GM12878 (cell line): Measurements from ENCODE around the gene GLIPR1L1. TPM values are rescaled to one million over a fixed set of nuclear protein-coding genes. Genes with fewer than 3 reads are reported as not detected.
A peak's percentile ranks its signal among the peaks of the same experiment; 100 is the strongest.

ENCODE experiments used
- ASH2L ChIP-seq: fragments of 300-600, 200-600 bp; sonication (generic); IDR thresholded peaks from 2 replicates; pipeline ENCODE4 v1.6.1; 2017; ENCODE audit warnings: low read depth, mild to moderate bottlenecking, borderline replicate concordance
- CBX5 ChIP-seq: sonication (generic); IDR thresholded peaks from 2 replicates; pipeline ENCODE4 v1.6.1; 2016; ENCODE audit warnings: low read depth, moderate library complexity, mild to moderate bottlenecking, inconsistent platforms
- CREM ChIP-seq: IDR thresholded peaks from 2 replicates; pipeline ENCODE4 v1.6.1; 2014; ENCODE audit warnings: antibody characterized with exemption, low read depth
- DPF2 ChIP-seq: fragments of 450-650 bp; IDR thresholded peaks from 2 replicates; pipeline ENCODE4 v1.6.1; 2017; ENCODE audit warnings: mild to moderate bottlenecking
- EED ChIP-seq: sonication (generic); IDR thresholded peaks from 2 replicates; pipeline ENCODE4 v1.6.1; 2016; ENCODE audit warnings: antibody characterized with exemption, low read depth
- ETV6 ChIP-seq, 2 experiments: fragments of 450-650 bp in 1 of 2; IDR thresholded peaks in 1 of 2; conservative IDR thresholded peaks in 1 of 2; 2 replicates each; pipeline ENCODE4 v1.6.1; 2014; ENCODE audit warnings: antibody characterized with exemption in 1 of 2, borderline replicate concordance in 1 of 2, low read depth in 1 of 2, mild to moderate bottlenecking in 1 of 2, moderate library complexity in 1 of 2
- HDAC2 ChIP-seq: fragments of 200-600 bp; sonication (generic); IDR thresholded peaks from 2 replicates; pipeline ENCODE4 v1.6.1; 2017
- NKRF ChIP-seq: fragments of 450-650 bp; conservative IDR thresholded peaks from 2 replicates; pipeline ENCODE4 v1.6.1; 2017; ENCODE audit warnings: mild to moderate bottlenecking, moderate library complexity
- POLR2A ChIP-seq: IDR thresholded peaks from 2 replicates; pipeline ENCODE4 v1.6.1; 2011; ENCODE audit warnings: low read depth, mild to moderate bottlenecking, low read length
- POLR2AphosphoS2 ChIP-seq: IDR thresholded peaks from 2 replicates; pipeline ENCODE4 v1.6.1; 2011; ENCODE audit warnings: low read depth, mild to moderate bottlenecking, low read length, improper control_type of control experiment, moderate library complexity
- RAD21 ChIP-seq: IDR thresholded peaks from 2 replicates; pipeline ENCODE4 v1.6.1; 2011; ENCODE audit warnings: mild to moderate bottlenecking, low read depth, low read length, moderate library complexity; ENCODE audit not compliant: insufficient read depth
- SMARCA5 ChIP-seq: fragments of 450-650 bp; IDR thresholded peaks from 2 replicates; pipeline ENCODE4 v1.6.1; 2017; ENCODE audit warnings: mild to moderate bottlenecking
- SREBF2 ChIP-seq: IDR thresholded peaks from 2 replicates; pipeline ENCODE4 v1.6.1; 2012; ENCODE audit warnings: mild to moderate bottlenecking, low read length
- STAT3 ChIP-seq: IDR thresholded peaks from 2 replicates; pipeline ENCODE4 v1.6.1; 2011; ENCODE audit warnings: low read depth, low read length, improper control_type of control experiment
- TCF12 ChIP-seq: IDR thresholded peaks from 2 replicates; pipeline ENCODE4 v1.6.1; 2011; ENCODE audit warnings: low read depth, mild to moderate bottlenecking, low read length
- ZBTB33 ChIP-seq: fragments of 450-650 bp; IDR thresholded peaks from 2 replicates; pipeline ENCODE4 v1.6.1; 2017; ENCODE audit warnings: mild to moderate bottlenecking
- ZNF217 ChIP-seq: fragments of 450-650 bp; IDR thresholded peaks from 2 replicates; pipeline ENCODE4 v1.6.1; 2017; ENCODE audit warnings: antibody characterized with exemption, mild to moderate bottlenecking
- ZNF24 ChIP-seq: fragments of 450-650 bp; IDR thresholded peaks from 2 replicates; pipeline ENCODE4 v1.6.1; 2017; ENCODE audit warnings: antibody characterized with exemption, mild to moderate bottlenecking
- polyA plus RNA-seq, 11 experiments: library from polyadenylated mRNA; depleted of rRNA in 4 of 11; unstranded in 6 of 11; stranded (reverse) in 5 of 11; fragments of >200 nt; fragmentation: Nextera tagmentation in 4 of 11; fragmentation: Illumina TruSeq in 1 of 11; extraction: Ambion mirVana in 4 of 11; extraction: Trizol in 1 of 11; gene quantifications; 1 replicate in 1 of 11; 2 replicates in 10 of 11; pipeline versions ENCODE4 v1.2.1 to v1.2.3, GENCODE V29; 2011 to 2016; ENCODE audit warnings: inconsistent platforms in 2 of 11, missing spikeins in 2 of 11, low read depth in 1 of 11
- total RNA-seq, 4 experiments: library from RNA; depleted of rRNA in 3 of 4; stranded (reverse); fragments of >200 nt in 3 of 4; fragmentation: Illumina TruSeq in 1 of 4; extraction: Trizol in 1 of 4; gene quantifications; 2 replicates each; pipeline versions ENCODE4 v1.2.1 to v1.2.3, GENCODE V29; 2013 to 2021
- TF ChIP-seq, protein P1 (sequence below): fragments of 450-650 bp; IDR thresholded peaks from 2 replicates; pipeline ENCODE4 v1.6.1; 2017; ENCODE audit warnings: low read depth, mild to moderate bottlenecking, moderate library complexity
- TF ChIP-seq, protein P2 (sequence below): fragments of 450-650 bp; formaldehyde crosslinking; IDR thresholded peaks from 2 replicates; pipeline ENCODE4 v1.4.0; 2020; ENCODE audit warnings: mild to moderate bottlenecking, moderate library complexity

The GLIPR1L1 gene
- total and polyA plus RNA-seq, 10 of the 15 experiments (the other 5 are each of a cell fraction or from before 2014, with no cell fraction given), result 0.10 to 0.47 (median 0.13) TPM; not detected in 7

DNA sequence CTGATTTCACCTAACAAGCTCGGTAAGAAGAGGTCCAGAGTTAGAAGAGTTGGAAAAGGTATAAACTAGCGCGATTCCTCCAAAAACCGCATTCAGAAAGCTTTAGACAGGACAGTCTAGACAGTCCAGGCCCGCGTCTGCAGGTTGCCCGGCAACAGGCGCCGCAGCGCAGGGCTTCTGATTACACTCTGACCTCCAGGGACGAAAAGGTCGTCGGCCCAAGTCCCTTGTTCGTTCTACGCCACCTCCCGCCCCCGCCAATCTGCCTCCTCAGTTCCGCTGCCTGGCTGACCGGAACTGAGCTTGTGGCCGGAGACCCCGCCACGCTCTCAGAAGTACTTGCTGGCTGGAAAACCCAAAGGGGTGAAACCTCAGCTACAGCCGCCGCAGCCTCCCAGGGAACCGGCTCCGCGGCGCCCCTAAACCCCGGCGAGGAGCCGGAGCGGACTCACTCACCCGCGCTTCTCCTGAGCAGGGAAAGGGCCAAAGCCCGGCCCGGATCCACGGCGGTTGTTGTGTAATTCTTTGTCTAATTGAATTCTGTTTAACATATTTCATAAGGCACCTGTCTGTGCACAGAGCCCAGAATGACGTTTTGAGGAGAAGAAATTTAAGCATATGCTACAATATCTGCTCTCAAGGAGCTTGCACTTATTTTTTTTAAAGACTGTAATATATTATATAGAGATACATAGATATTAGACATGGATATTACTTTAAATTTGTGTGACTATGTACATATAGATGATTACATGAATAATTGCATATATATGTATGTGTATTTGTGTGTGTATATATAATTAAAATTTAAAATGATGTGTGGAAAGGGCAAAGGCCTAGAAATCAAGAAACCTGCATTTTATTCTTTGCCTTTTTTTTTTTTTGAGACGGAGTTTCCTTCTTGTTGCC lies 4.3 kb upstream of the GLIPR1L1 start, which contains the start of gene CAPS2 (continued):
- TF ChIP-seq NKRF, result no peak
- TF ChIP-seq POLR2AphosphoS2, result no peak
- TF ChIP-seq DPF2, result peak; percentile 78
- TF ChIP-seq ASH2L, result no peak
- no peak for TF ChIP-seq ZBTB33
- no peak for TF ChIP-seq ZNF217
- no peak for TF ChIP-seq HDAC2
- TF ChIP-seq RAD21, result 0 out of 2 replicates have a peak, but pooled peaks have one; percentile 12
- TF ChIP-seq TCF12, result no peak
- peak; percentile 69 for TF ChIP-seq EED
- TF ChIP-seq, protein P1, sequence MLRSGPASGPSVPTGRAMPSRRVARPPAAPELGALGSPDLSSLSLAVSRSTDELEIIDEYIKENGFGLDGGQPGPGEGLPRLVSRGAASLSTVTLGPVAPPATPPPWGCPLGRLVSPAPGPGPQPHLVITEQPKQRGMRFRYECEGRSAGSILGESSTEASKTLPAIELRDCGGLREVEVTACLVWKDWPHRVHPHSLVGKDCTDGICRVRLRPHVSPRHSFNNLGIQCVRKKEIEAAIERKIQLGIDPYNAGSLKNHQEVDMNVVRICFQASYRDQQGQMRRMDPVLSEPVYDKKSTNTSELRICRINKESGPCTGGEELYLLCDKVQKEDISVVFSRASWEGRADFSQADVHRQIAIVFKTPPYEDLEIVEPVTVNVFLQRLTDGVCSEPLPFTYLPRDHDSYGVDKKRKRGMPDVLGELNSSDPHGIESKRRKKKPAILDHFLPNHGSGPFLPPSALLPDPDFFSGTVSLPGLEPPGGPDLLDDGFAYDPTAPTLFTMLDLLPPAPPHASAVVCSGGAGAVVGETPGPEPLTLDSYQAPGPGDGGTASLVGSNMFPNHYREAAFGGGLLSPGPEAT, result peak; percentile 92
- TF ChIP-seq SREBF2, result no peak
- TF ChIP-seq ZNF24, result no peak
- TF ChIP-seq CBX5, result peak; percentile 97; the same call in 1 of the 2 replicates
- no peak for TF ChIP-seq POLR2A
- TF ChIP-seq STAT3, result no peak
- TF ChIP-seq, protein P2, sequence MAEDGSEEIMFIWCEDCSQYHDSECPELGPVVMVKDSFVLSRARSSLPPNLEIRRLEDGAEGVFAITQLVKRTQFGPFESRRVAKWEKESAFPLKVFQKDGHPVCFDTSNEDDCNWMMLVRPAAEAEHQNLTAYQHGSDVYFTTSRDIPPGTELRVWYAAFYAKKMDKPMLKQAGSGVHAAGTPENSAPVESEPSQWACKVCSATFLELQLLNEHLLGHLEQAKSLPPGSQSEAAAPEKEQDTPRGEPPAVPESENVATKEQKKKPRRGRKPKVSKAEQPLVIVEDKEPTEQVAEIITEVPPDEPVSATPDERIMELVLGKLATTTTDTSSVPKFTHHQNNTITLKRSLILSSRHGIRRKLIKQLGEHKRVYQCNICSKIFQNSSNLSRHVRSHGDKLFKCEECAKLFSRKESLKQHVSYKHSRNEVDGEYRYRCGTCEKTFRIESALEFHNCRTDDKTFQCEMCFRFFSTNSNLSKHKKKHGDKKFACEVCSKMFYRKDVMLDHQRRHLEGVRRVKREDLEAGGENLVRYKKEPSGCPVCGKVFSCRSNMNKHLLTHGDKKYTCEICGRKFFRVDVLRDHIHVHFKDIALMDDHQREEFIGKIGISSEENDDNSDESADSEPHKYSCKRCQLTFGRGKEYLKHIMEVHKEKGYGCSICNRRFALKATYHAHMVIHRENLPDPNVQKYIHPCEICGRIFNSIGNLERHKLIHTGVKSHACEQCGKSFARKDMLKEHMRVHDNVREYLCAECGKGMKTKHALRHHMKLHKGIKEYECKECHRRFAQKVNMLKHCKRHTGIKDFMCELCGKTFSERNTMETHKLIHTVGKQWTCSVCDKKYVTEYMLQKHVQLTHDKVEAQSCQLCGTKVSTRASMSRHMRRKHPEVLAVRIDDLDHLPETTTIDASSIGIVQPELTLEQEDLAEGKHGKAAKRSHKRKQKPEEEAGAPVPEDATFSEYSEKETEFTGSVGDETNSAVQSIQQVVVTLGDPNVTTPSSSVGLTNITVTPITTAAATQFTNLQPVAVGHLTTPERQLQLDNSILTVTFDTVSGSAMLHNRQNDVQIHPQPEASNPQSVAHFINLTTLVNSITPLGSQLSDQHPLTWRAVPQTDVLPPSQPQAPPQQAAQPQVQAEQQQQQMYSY (CRISPR knock-in tag), result no peak
- peak; percentile 70 for TF ChIP-seq CREM
- TF ChIP-seq ETV6 (conservative IDR thresholded peaks at IDR 0.05 in 1 of 2, IDR thresholded peaks at IDR 0.05 in 1 of 2; ENCODE audit: borderline replicate concordance in 1 of 2, low read depth in 1 of 2), result peak in 1 of 2 experiments; percentile 39; a peak in 1 of 4 replicates
- no peak for TF ChIP-seq SMARCA5
